Left ventricle myocardium inferior (tissue), 1 donor: ENCODE data around the gene FCN3. TPM values are rescaled to one million over a fixed set of nuclear protein-coding genes. Genes with fewer than 3 reads are reported as not detected.
A peak's percentile ranks its signal among the peaks of the same experiment; 100 is the strongest.

ENCODE experiments used
- DNase-seq: peaks from one replicate; pipeline ENCODE4 v3.0.0-alpha.2; 2020
- H3K27ac ChIP-seq: fragments of 200-600 bp; replicated peaks from 2 replicates; pipeline ENCODE4 v1.8.0; 2021
- H3K27me3 ChIP-seq: fragments of 200-600 bp; 2 replicates; pipeline ENCODE4 v1.8.0; 2021; ENCODE audit warnings: low read depth
- H3K36me3 ChIP-seq: fragments of 200-600 bp; 2 replicates; pipeline ENCODE4 v1.8.0; 2021
- H3K4me1 ChIP-seq: fragments of 200-600 bp; 2 replicates; pipeline ENCODE4 v1.8.0; 2021
- H3K4me3 ChIP-seq: fragments of 200-600 bp; 2 replicates; pipeline ENCODE4 v1.8.0; 2021; ENCODE audit warnings: mild to moderate bottlenecking, moderate library complexity
- H3K9me3 ChIP-seq: fragments of 200-600 bp; replicated peaks from 2 replicates; pipeline ENCODE4 v1.8.0; 2021
- CTCF ChIP-seq: fragments of 200-600 bp; IDR thresholded peaks from 2 replicates; pipeline ENCODE4 v1.8.0; 2021; ENCODE audit warnings: antibody characterized with exemption, mild to moderate bottlenecking, borderline replicate concordance
- intact Hi-C: fragments of 100-400 bp; cut with micrococcal nuclease; formaldehyde crosslinking; loops from one replicate; pipeline ENCODE4 v1.11.0; 2022
- total RNA-seq: library from RNA; stranded (reverse); fragmentation: NEBNext Ultra II Directional; extraction: Animal tissue kit (Norgen Biotek cat#: 25700); gene quantifications from one replicate; pipeline ENCODE4 v1.2.1, GENCODE V29; 2021
- donor health status: DM: no; HTN: yes; CAD: no; lungs with severe emphysema.

The FCN3 gene
- total RNA-seq, 1 donor from 2014 or later: 27.3 TPM

DNA sequence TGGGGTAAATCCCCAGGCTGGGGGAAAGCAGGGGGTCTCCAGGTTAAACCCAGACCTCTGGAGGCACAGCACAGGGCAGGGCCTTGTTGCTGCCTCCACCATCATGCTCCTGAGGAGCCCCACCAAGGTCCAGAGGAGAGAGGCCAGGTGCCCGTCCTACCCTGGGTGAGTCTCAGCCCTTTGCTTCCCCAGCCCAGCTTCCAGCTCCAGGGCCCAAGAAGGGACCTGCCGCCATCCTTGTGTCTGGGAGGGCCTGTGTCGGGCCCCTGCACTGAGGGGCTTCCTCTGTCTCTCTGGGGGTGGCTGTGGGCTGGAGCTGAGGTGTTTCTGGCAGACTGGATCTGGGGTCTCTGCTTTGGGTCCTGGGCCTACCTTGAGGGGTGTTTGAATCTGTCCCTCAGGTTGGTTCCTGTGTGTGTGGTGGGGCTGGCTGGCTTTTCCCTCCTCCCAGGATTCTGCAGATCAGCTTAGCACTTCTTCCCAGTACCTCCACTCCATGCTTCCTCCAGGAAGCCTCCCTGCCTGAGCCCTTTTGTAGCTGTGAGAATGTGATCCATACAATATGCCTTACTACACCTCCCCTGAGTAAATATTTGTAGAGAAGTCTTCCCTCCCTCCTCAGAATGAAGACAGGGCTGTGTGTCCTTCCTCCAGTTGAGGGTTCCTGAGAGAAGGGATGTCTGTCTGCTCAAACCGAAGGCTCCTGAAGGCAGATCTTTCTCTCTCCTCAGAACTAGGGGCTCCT lies 24.0 kb upstream of the FCN3 start:
- no peak for DNase-seq
- peak overlapping the region; percentile 31 for H3K27ac ChIP-seq
- peaks cover 87% of the 10 kb centered on the region for H3K4me1 ChIP-seq
- TF ChIP-seq CTCF: no peak
- no peaks in the 10 kb centered on the region for H3K27me3 ChIP-seq
- intact Hi-C loops: loop anchor here (2.0 kb wide), 1 partner anchor 208 kb away; no protein-coding TSS in a partner anchor
- no peak overlapping the region for H3K4me3 ChIP-seq
- no peaks in the 10 kb centered on the region for H3K36me3 ChIP-seq
- no peaks in the 10 kb centered on the region for H3K9me3 ChIP-seq

DNA sequence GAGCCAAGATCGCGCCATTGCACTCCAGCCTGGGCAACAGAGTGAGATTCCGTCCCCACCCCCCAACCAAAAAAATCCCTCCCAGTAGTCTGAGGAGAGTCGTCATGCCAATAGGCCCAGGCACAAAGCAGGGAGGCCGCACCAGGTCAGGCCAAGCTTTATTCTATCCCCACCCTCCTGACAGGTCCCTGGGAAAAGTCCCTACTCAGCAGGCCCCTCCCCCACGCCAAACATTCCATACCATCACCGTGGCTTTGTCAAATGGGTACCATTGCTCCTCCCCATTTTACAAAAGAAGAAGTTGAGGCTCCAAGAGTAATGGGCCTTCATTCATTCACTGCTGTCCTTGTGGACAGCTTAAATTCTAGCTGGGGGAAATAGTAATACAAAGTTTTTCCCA lies 23.1 kb upstream of the FCN3 start:
- DNase-seq: no peak
- no peaks in the 10 kb centered on the region for H3K9me3 ChIP-seq
- TF ChIP-seq CTCF: no peak
- peak overlapping the region; percentile 66 for H3K27ac ChIP-seq
- H3K36me3 ChIP-seq: no peaks in the 10 kb centered on the region
- no peaks in the 10 kb centered on the region for H3K27me3 ChIP-seq
- intact Hi-C loops: loop anchor here (2.0 kb wide), 1 partner anchor 209 kb away; no protein-coding TSS in a partner anchor
- H3K4me3 ChIP-seq: no peak overlapping the region
- H3K4me1 ChIP-seq: peaks cover 81% of the 10 kb centered on the region

DNA sequence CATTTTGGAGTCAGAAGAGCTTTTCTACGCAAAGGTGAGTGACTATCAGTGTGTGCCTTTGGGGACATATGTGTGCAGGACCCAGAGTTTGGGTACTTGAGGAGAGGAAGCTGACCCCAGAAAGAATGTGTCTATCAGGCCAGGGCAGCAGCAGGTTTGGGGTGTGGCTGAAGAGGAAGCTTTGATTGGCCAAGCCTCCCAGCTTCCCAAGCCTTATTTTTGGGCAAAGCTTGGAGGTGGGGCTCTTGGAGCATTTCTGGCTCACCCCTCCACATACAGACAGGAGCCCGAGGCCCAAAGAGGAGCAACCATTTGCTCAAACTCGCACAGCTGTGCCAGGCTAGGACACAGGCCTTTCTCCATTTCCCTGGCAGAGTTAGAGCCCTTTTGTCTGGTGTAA lies 22.5 kb upstream of the FCN3 start:
- intact Hi-C loops: no loop called here
- Histone ChIP-seq H3K27me3 (no peaks in the 10 kb centered on the region), H3K9me3 (no peaks in the 10 kb centered on the region), H3K27ac (peak overlapping the region; percentile 66), H3K36me3 (no peaks in the 10 kb centered on the region), H3K4me1 (peaks cover 79% of the 10 kb centered on the region), H3K4me3 (no peak overlapping the region)
- TF ChIP-seq CTCF: no peak
- DNase-seq: no peak

- DNase-seq: peak; percentile 75
Measured at GRCh38 chr1:27395441-27396195, 21.0 kb upstream of the FCN3 start.

DNA sequence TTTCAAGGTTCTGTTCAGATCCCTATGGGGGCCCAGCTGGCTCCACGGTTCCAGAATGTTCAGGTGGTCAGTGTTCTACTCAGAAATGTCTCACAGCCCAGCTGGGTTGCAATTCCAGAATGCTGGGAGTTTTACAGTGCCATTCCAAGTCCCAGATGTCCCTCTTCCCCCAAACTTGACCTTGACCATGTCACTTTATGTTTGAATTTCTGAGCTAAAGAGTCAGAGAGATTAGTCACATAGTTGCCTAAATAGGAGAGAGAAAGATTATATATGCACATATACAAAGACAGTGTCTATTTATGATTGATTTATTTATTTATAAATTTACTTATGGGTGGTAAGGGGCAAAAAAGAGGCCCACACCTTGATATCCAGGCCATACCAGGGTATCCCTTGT lies 20.3 kb upstream of the FCN3 start:
- peaks cover 70% of the 10 kb centered on the region for H3K4me1 ChIP-seq
- H3K27ac ChIP-seq: peak overlapping the region; percentile 66
- no peak for DNase-seq
- TF ChIP-seq CTCF: no peak
- H3K4me3 ChIP-seq: no peak overlapping the region
- intact Hi-C loops: loop anchor here (5.0 kb wide), 1 partner anchor 93 kb away; no protein-coding TSS in a partner anchor
- H3K9me3 ChIP-seq: no peaks in the 10 kb centered on the region
- no peaks in the 10 kb centered on the region for H3K27me3 ChIP-seq
- no peaks in the 10 kb centered on the region for H3K36me3 ChIP-seq

More at GRCh38 chr1:27395441-27396195, 21.0 kb upstream of the FCN3 start:
- TF ChIP-seq CTCF: peak; percentile 97
- no peaks in the 10 kb centered on the region for H3K36me3 ChIP-seq
- intact Hi-C loops: no loop called here
- no peaks in the 10 kb centered on the region for H3K9me3 ChIP-seq
- H3K4me3 ChIP-seq: no peak overlapping the region
- H3K27ac ChIP-seq: peak overlapping the region; percentile 66
- no peaks in the 10 kb centered on the region for H3K27me3 ChIP-seq
- H3K4me1 ChIP-seq: peaks cover 77% of the 10 kb centered on the region
